A549 (cell line): Measurements from ENCODE around the gene DOK7.

Experiments
- BHLHE40 ChIP-seq: IDR thresholded peaks from 2 replicates; pipeline ENCODE4 v1.6.1; 2012; ENCODE audit warnings: low read depth, low read length, inconsistent platforms
- CEBPB ChIP-seq, 2 experiments: fragments of >200 bp in 1 of 2; sonication (Bioruptor Twin) in 1 of 2; formaldehyde crosslinking in 1 of 2; IDR thresholded peaks; 2 replicates each; pipeline ENCODE4 v1.6.1; 2012 to 2016
- CHD2 ChIP-seq: fragments of 150-350 bp; IDR thresholded peaks from 2 replicates; pipeline ENCODE4 v1.6.1; 2014; ENCODE audit warnings: low read length; ENCODE audit not compliant: partially characterized antibody
- KDM5A ChIP-seq: fragments of 200-600 bp; sonication (generic); IDR thresholded peaks from 2 replicates; pipeline ENCODE4 v1.6.1; 2016; ENCODE audit warnings: antibody characterized with exemption, mild to moderate bottlenecking
- POLR2A ChIP-seq: IDR thresholded peaks from 2 replicates; pipeline ENCODE4 v1.6.1; 2012; ENCODE audit warnings: mild to moderate bottlenecking, low read length
- POLR2AphosphoS2 ChIP-seq: conservative IDR thresholded peaks from 2 replicates; pipeline ENCODE4 v1.6.1; 2012; ENCODE audit warnings: low read length, improper control_type of control experiment, inconsistent platforms
- TF ChIP-seq, protein P1 (sequence below): fragments of >200 bp; sonication (Bioruptor Twin); formaldehyde crosslinking; IDR thresholded peaks from 3 replicates; pipeline ENCODE4 v1.5.1; 2016

GRCh38 chr4:3470244-3471097 lies 7.4 kb downstream of the DOK7 start:
- TF ChIP-seq POLR2A (no peak), POLR2AphosphoS2 (no peak), CHD2 (no peak), BHLHE40 (no peak), KDM5A (no peak), CEBPB (IDR thresholded peaks at IDR 0.05) (no peak)
- TF ChIP-seq, protein P1, sequence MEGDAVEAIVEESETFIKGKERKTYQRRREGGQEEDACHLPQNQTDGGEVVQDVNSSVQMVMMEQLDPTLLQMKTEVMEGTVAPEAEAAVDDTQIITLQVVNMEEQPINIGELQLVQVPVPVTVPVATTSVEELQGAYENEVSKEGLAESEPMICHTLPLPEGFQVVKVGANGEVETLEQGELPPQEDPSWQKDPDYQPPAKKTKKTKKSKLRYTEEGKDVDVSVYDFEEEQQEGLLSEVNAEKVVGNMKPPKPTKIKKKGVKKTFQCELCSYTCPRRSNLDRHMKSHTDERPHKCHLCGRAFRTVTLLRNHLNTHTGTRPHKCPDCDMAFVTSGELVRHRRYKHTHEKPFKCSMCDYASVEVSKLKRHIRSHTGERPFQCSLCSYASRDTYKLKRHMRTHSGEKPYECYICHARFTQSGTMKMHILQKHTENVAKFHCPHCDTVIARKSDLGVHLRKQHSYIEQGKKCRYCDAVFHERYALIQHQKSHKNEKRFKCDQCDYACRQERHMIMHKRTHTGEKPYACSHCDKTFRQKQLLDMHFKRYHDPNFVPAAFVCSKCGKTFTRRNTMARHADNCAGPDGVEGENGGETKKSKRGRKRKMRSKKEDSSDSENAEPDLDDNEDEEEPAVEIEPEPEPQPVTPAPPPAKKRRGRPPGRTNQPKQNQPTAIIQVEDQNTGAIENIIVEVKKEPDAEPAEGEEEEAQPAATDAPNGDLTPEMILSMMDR = no peak
